NCI-H2107 treated with DMSO at 0.1 percent for 48 hours (cell line): ENCODE data around the gene WDR90.

Source experiments
- DNase-seq: peaks from one replicate; lab custom pipeline; 2025; ENCODE audit not compliant: unreplicated experiment; lab: John Stamatoyannopoulos, UW

The WDR90 gene

GRCh38 chr16:637081-638018, 11.8 kb upstream of the WDR90 start:
- DNase-seq = no peak

- no peak for DNase-seq
Observed at GRCh38 chr16:638034-638543, 11.1 kb upstream of the WDR90 start.

- DNase-seq = no peak
Observed at GRCh38 chr16:638836-639235, 10.3 kb upstream of the WDR90 start.

DNA sequence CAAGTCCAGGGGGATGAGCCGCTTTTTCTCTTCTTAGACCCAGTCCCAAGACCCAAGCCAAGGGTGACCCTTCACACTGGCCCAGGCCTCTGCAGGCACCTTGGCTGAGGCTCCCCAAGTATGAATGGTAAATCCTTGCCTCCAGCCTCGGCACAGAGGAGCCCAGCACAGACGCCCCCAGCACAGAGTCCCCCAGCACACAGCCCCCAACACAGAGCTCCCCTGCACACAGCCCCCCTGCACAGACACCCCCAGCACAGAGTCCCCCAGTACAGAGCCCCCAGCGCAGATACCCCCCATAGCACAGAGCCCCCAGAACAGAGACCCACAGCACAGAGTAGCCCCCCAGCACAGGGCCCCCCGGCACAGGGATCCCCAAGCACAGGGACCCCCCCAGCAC, 8.6 kb upstream of the WDR90 start:
- no peak for DNase-seq

- peak; percentile 21 for DNase-seq
Observed at GRCh38 chr16:641326-642188, 7.6 kb upstream of the WDR90 start, which contains the start of gene MCRIP2. Gene MCRIP2, plus strand, starts transcription at chr16:641828. Its CDS starts 164 bp downstream, at chr16:641992.

GRCh38 chr16:642189-643049, 6.7 kb upstream of the WDR90 start:
- no peak for DNase-seq

- no peak for DNase-seq
Observed at GRCh38 chr16:643050-643368, 6.2 kb upstream of the WDR90 start.

DNA sequence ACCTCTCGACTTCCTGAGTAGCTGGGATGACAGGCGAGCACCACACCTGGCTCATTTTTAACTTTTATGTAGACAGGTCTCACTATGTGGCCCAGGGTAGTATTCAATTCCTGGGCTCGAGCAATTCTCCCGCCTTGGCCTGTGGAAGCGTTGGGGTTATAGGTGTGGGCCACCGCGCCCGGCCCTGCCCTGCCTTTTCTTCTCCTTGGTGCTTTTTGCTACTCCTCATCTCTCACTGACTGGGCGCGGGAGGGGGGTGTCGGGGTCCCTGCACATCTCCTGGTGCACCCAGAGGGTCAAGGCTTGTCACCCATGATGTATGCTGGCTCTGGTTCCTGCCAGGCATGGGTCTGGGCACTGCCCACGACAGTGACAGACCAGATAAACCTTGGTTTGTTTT, 4.6 kb upstream of the WDR90 start:
- DNase-seq = no peak

DNA sequence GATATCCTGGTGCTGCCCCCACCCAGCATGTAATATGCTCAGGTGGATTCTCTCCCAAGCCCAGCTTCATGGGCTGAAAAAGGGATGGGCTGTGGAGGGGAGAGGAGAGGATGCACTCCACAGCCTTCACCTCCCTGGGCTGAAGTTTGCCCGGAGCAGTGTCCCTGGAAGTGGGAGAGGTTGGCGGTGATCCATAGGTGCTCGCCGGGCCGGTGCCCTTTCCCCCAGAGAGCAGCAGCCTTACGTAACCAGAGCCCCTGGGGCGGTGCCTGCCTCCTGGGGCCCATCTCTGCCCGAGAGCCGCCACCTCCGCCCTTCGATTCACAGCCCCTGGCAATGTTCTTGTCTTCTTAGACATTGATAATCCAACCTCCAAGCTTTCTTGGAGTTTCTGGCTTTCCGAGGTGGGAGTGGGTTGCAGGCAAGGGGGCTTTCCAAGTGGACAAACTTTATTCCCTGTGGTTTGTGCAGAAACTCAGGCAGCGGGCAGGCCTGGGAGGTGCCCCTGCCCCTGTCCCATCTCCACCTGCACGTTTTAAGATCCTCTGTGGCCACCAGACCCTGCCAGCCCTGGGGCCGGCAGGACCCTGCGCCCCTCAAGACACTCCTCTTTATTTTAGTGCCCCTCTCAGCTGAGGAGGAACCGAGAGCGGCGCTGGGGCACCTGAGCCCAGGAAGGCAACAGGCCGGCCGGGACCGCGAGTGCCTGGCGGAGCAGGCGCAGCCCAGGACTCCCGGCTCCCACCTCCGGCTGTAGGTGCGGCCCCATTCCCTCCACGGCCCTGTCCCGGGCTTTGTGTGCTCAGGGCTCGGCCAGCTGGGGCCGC, 3.1 kb upstream of the WDR90 start:
- DNase-seq = no peak

DNA sequence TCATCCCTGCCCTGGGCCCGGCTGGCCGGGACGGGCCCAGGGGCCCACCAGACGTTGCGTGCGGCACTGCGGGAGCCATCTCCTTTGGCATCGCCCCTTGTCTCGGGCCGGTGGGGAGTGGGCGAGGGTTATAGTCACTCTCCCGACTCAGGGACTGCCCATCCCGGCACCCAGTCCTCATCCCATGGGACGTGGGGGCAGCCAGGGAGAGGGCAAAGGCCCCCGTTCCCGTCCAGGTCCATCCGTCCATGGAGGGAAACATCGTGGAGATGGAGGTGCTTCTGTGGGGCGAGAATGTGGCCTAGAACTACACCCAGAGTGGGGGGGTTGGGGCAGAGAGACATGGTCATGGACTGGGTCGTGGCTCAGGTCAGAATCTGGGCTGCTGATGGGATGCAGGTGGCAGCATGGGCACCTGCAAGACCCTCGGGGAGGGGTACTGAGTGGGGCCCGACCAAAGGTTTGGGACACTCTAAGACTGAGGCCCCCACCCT, 2.4 kb upstream of the WDR90 start:
- no peak for DNase-seq

DNA sequence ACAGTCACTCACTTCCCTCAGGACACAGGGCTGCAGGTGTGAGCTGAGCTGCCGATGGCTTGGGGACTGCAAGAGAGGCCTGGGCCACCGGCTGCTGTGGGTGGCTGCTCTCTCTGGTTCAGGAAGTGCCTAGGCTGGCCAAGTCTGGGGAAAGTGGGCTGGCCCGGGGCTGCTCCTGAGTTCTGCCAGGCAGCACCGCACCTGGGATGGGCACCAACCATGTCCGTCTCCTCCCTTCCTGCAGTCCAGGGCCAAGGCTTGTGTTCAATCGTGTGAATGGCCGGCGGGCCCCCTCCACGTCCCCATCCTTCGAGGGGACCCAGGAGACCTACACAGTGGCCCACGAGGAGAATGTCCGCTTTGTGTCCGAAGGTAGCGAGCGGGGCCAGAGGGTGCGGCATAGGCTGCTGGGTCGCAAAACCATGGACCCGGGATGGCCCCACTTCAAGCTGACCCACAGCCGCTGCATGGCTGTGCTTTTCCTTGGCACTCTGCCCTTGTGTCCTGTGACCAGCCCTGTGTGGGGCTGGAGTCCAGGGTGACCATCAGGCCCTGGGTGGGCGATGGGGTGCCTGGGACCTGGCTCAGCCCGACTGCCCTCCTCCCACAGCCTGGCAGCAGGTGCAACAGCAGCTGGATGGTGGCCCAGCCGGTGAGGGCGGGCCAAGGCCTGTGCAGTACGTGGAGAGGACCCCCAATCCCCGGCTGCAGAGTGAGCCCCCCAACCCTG, 1.8 kb upstream of the WDR90 start:
- no peak for DNase-seq

GRCh38 chr16:648071-648780, 939 bp upstream of the WDR90 start:
- peak; percentile 13 for DNase-seq

- no peak for DNase-seq
Observed at GRCh38 chr16:649631-650030, 466 bp downstream of the WDR90 start.

DNA sequence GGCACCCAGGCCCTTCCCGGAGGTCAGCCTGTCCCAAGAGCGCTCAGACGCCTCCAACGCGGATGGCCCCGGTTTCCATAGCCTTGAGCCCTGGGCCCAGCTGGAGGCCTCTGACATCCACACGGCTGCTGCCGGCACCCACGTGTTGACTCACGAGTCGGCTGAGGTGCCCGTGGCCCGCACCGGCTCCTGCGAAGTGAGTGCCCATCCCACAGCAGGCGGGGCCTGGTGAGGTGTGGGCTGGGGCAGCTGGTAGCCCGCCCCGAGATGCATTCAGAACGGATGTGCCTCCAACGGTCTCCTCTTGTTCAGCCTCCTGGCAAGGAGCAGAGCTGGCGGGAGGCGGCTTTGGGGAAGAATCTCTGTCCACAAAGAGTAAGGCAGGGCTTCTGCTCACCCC, 2.7 kb downstream of the WDR90 start:
- no peak for DNase-seq

- DNase-seq = no peak
Observed at GRCh38 chr16:652454-653305, 3.5 kb downstream of the WDR90 start.

DNA sequence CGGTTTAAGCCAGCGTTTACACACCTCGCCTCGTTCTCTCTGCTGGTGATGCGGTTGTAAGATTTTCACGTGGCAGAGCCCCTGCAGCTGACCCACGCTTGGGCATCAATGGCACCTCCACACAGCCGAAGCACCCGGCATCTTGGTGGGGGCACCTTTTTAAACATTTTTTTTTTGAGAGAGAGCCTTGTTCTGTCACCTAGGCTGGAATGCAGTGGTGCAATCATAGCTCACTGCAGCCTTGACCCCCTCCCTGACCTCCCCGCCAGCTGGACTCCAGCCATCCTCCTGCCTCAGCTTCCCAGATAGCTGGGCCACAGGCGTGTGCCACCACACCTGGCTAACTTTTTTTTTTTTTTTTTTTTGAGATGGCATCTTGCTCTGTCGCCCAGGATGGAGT, 4.9 kb downstream of the WDR90 start:
- no peak for DNase-seq

- no peak for DNase-seq
Observed at GRCh38 chr16:657487-657886, 8.3 kb downstream of the WDR90 start.
